GM10248 (cell line): ENCODE data around the gene HDDC2.

ENCODE experiments used
- CTCF ChIA-PET: fragments of 300-600 bp; sonication (Branson Sonifier 250); formaldehyde crosslinking; extraction: SDS; loops from one replicate; lab custom pipeline; 2021; ENCODE audit warnings: antibody characterized with exemption; lab: Yijun Ruan, JAX
- POLR2A ChIA-PET: fragments of 350-650 bp; sonication (Branson Sonifier 250); formaldehyde crosslinking; extraction: SDS; loops from one replicate; lab custom pipeline; 2020; ENCODE audit warnings: antibody characterized with exemption; lab: Yijun Ruan, JAX
- DNase-seq: peaks from one replicate; pipeline ENCODE4 v3.0.0; 2012; ENCODE audit errors: extremely low spot score
- TF ChIP-seq, protein P1 (sequence below): IDR thresholded peaks from 2 replicates; pipeline ENCODE4 v1.5.1; 2012; ENCODE audit warnings: mild to moderate bottlenecking, low read depth; ENCODE audit errors: extremely low read depth, missing control alignments, control extremely low read depth

Gene HDDC2

DNA sequence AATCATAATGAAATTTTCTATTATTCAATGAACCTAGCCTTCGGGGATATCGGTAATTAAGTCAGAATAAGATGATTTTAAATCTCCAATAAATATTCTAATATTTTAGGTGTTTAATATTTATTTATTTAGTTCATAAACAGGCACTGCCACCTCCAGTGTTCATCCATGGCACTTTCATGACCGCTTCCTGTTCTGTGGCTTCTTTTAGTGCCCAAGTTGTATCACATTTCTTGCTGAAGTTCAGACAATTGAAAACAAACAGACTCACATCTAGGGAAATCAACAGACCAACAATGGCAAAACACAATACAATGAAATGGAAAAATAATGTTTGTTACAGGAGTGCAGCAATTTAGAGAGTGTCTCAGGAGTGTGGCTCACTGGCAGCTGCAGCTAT, 26.0 kb downstream of the HDDC2 start:
- POLR2A ChIA-PET, result no interaction called here
- DNase-seq, result no peak
- CTCF ChIA-PET, result no interaction called here
- TF ChIP-seq, protein P1, sequence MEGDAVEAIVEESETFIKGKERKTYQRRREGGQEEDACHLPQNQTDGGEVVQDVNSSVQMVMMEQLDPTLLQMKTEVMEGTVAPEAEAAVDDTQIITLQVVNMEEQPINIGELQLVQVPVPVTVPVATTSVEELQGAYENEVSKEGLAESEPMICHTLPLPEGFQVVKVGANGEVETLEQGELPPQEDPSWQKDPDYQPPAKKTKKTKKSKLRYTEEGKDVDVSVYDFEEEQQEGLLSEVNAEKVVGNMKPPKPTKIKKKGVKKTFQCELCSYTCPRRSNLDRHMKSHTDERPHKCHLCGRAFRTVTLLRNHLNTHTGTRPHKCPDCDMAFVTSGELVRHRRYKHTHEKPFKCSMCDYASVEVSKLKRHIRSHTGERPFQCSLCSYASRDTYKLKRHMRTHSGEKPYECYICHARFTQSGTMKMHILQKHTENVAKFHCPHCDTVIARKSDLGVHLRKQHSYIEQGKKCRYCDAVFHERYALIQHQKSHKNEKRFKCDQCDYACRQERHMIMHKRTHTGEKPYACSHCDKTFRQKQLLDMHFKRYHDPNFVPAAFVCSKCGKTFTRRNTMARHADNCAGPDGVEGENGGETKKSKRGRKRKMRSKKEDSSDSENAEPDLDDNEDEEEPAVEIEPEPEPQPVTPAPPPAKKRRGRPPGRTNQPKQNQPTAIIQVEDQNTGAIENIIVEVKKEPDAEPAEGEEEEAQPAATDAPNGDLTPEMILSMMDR, result no peak

DNA sequence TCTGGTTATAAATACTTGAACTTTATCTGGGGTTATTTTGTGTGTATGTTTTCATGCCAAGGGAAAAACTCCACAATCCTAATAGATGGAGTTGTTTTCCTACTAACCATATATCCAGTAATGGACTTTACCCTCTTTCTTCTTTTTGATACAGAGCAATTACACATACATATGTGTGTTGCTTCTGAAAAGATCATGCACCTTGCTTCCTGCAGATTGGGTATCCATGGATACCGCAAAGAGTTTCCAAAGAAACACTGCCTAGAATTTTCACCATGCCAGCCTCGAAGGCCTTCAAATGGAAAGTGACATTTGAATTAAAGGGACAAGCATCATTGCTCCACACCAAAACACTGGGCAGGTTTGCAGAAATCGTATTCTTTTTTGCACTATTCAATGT, 26.8 kb downstream of the HDDC2 start:
- TF ChIP-seq, protein P1, result no peak
- CTCF ChIA-PET, result interaction anchor here (1.4 kb wide), 1 partner anchor 23 kb away, joined by 4 read pairs; no protein-coding TSS in a partner anchor
- DNase-seq, result no peak
- POLR2A ChIA-PET, result no interaction called here

DNA sequence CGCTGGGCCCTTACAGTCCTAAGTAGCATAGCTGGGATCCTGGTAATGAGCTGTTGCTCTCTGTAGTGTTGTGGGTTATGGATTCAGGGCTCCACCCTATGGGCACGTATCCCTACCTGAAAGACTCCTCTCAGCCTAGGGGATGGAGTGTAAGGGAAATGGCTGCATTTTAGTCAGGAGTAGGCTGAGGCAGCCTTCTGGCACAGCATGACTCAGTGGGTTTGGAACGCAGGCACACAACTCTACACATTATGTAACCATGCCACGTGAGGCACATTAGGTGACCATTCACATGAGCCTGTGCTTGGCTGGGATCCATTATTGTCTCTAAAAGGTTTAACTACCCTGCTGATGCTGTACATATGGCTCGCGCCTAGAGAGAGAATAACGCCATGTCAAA, 27.8 kb downstream of the HDDC2 start:
- ChIA-PET CTCF (interaction anchor here (1.3 to 1.4 kb wide), 2 partner anchors 9 to 22 kb away, joined by 4 read pairs; no protein-coding TSS in a partner anchor), POLR2A (no interaction called here)
- TF ChIP-seq, protein P1, result no peak
- DNase-seq, result no peak

DNA sequence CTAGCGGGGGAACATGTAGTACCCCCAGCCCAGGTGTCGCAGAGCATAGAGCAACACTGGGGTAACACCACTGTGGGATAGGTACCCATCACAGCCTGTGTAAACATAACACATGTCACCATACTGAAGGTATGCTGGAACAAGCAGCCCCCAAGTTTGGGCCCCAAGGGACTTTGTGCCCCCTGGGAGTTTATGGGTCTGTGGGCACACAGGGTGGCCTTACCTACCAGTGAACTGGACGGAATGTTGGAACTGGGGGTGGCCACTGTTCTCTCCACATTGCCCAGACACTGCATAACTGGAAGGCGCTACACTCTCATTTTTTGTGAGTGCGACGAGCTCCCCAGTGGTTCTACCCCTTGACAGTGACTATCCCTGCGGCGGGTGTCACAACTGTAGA, 28.5 kb downstream of the HDDC2 start:
- POLR2A ChIA-PET, result no interaction called here
- CTCF ChIA-PET, result interaction anchor here (1.3 to 1.4 kb wide), 2 partner anchors 8 to 21 kb away, joined by 4 read pairs; no protein-coding TSS in a partner anchor
- DNase-seq, result no peak
- TF ChIP-seq, protein P1, result no peak

DNA sequence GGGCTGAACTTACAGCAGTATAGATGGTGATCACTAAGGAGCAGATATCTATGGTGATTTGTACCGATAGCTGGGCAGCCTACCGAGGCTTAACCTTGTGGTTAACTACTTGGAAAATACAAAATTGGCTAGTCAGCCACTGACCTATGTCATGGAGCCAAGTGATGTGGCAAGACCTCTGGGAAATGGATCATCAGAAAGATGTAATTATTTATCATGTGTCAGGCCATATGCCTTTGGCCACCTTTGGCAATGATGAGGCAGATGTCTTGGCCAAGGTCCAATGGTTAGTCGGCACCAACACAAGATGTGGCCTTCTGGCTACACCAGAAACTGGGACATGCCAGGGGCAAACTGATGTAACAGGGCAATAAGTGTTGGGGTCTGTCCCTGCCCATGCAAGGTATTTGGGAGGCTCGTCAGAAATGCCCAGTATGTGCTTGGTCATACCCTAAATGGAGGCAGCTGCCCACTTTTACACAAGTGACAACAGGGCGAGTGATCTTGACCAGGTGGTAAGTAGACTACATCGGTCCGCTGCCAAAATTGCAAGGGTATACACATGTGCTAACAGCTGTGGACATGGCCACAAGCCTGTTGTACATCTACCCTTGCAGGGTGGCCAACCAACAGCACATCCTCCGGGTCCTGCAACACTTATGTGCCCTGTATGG, 30.1 kb downstream of the HDDC2 start:
- TF ChIP-seq, protein P1, result no peak
- ChIA-PET CTCF (no interaction called here), POLR2A (no interaction called here)
- no peak for DNase-seq

DNA sequence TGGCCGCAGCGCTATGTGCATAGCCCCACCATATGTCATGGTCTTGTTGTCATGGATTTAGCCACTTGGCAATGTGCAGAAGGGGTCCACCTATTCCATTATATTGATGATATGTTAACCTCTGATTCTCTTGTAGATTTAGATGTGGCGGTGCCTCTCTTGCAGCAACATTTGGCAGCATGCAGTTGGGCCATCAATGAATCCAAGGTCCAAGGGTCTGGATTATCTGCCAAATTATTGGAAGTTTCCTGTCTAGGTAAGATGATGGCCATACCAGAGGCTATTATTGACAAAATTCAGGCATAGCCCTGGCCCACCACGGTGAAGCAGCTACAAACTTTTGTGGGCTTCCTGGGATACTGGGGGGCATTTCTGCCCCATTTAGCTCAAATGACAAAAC, 31.4 kb downstream of the HDDC2 start:
- ChIA-PET CTCF (interaction anchor here (1.4 kb wide), 1 partner anchor 9 kb away, joined by 3 read pairs; no protein-coding TSS in a partner anchor), POLR2A (no interaction called here)
- DNase-seq, result no peak
- TF ChIP-seq, protein P1, result no peak
